M059J (cell line): ENCODE data around the gene IGF1R. TPM values are rescaled to one million over a fixed set of nuclear protein-coding genes. Genes with fewer than 3 reads are reported as not detected.

Experiments used
- DNase-seq: peaks from one replicate; pipeline ENCODE4 v3.0.0-alpha.2; 2012; ENCODE audit warnings: low read depth
- total RNA-seq: library from RNA; depleted of rRNA; stranded (reverse); fragments of >200 nt; shearing (Covaris generic); gene quantifications from 2 replicates; pipeline ENCODE4 v1.2.3, GENCODE V29; 2014

IGF1R gene
- total RNA-seq, 1 experiment from 2014 or later, result 8.1 TPM

- no peak for DNase-seq
These were observed 76.2 kb downstream of the IGF1R start for GRCh38 chr15:98724494-98724893.

GRCh38 chr15:98725874-98726273 is 77.5 kb downstream of the IGF1R start:
- no peak for DNase-seq

GRCh38 chr15:98727115-98728040 is 79.0 kb downstream of the IGF1R start:
- DNase-seq, result peak; percentile 96

GRCh38 chr15:98728082-98728810 is 79.9 kb downstream of the IGF1R start:
- no peak for DNase-seq

GRCh38 chr15:98728811-98729160 is 80.4 kb downstream of the IGF1R start:
- no peak for DNase-seq

GRCh38 chr15:98729446-98730042 is 81.2 kb downstream of the IGF1R start:
- no peak for DNase-seq

GRCh38 chr15:98730860-98731711 is 82.7 kb downstream of the IGF1R start:
- DNase-seq, result no peak

GRCh38 chr15:98731712-98732450 is 83.5 kb downstream of the IGF1R start:
- no peak for DNase-seq

- DNase-seq, result no peak
These were observed 84.8 kb downstream of the IGF1R start for GRCh38 chr15:98733098-98733497.

GRCh38 chr15:98734466-98735199 is 86.3 kb downstream of the IGF1R start:
- peak; percentile 31 for DNase-seq

- DNase-seq, result no peak
These were observed 87.0 kb downstream of the IGF1R start for GRCh38 chr15:98735304-98735703.

GRCh38 chr15:98735895-98736617 is 87.7 kb downstream of the IGF1R start:
- DNase-seq, result no peak

GRCh38 chr15:98737159-98737558 is 88.8 kb downstream of the IGF1R start:
- DNase-seq, result no peak

- DNase-seq, result no peak
These were observed 89.4 kb downstream of the IGF1R start for GRCh38 chr15:98737721-98738120.

GRCh38 chr15:98738689-98739401 is 90.5 kb downstream of the IGF1R start:
- DNase-seq, result no peak

- DNase-seq, result no peak
These were observed 92.0 kb downstream of the IGF1R start for GRCh38 chr15:98740295-98740694.

- DNase-seq, result no peak
These were observed 92.6 kb downstream of the IGF1R start for GRCh38 chr15:98740963-98741362.

- no peak for DNase-seq
These were observed 94.8 kb downstream of the IGF1R start for GRCh38 chr15:98743177-98743576.

- no peak for DNase-seq
These were observed 96.2 kb downstream of the IGF1R start for GRCh38 chr15:98744506-98744905.
